ENCODE results near the gene WARS2. TPM values are rescaled to one million over a fixed set of nuclear protein-coding genes. Genes with fewer than 3 reads are reported as not detected.

WARS2 gene
- total RNA-seq, 2 experiments from 2014 or later = 9.7 to 11.1 TPM

- Mint-ChIP-seq H3K9me3 (peaks cover 6% of the 10 kb centered on the region), H3K4me3 (no peak overlapping the region), H3K4me1 (no peaks in the 10 kb centered on the region), H3K27me3 (no peaks in the 10 kb centered on the region), H3K27ac (no peak overlapping the region), H3K36me3 (ENCODE audit: low read depth) (peaks cover 13% of the 10 kb centered on the region)
- CTCF ChIA-PET = no interaction called here
- DNase-seq = no peak
- POLR2A ChIA-PET = no interaction called here
Observed at GRCh38 chr1:119068427-119068826, 72.0 kb downstream of the WARS2 start.

DNA sequence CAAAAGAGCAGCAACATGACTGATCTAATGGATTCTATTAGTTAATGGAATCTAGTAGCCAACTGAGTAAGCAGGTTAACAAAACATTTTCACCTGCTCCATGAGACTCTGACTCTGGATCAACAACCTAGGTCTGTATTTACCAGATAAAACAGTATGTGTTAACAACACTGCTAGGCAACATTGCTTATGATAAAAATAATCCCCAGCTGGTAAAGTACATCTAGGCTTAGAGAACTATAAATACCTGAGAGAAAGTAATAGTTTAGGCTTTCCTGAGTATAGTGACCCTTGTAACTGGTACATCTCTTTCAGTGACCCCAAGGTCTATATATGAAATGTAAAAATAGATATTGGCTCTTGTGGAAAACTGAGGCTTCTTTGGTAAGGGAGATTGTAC is 78.8 kb downstream of the WARS2 start:
- Mint-ChIP-seq H3K4me3 (no peak overlapping the region), H3K36me3 (ENCODE audit: low read depth) (peaks cover 5% of the 10 kb centered on the region), H3K4me1 (no peaks in the 10 kb centered on the region), H3K27me3 (no peaks in the 10 kb centered on the region), H3K9me3 (peaks cover 5% of the 10 kb centered on the region), H3K27ac (no peak overlapping the region)
- CTCF ChIA-PET = no interaction called here
- DNase-seq = no peak
- POLR2A ChIA-PET = no interaction called here

DNA sequence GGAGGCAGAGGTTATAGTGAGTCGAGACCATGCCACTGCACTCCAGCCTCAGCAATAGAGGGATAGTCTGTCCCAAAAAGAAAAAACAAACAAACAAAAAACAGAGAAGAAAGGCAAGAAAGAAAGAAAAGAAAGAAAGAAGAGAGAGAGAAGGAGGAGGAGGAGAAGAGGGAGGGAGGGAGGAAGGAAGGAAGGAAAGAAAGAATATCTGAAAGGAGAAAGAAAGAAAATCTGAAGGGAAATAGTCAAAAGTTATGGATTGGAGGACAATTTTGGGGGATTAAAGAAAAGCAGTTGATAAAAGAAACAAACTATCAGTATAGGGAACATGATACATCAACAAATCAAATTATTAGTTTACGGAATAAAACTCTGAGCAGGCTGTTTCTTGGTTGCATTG is 84.9 kb downstream of the WARS2 start:
- no peaks in the 10 kb centered on the region for H3K4me1 Mint-ChIP-seq
- ChIA-PET POLR2A (no interaction called here), CTCF (no interaction called here)
- H3K27me3 Mint-ChIP-seq = no peaks in the 10 kb centered on the region
- no peaks in the 10 kb centered on the region for H3K36me3 Mint-ChIP-seq (ENCODE audit: low read depth)
- DNase-seq = no peak
- no peak overlapping the region for H3K27ac Mint-ChIP-seq
- H3K9me3 Mint-ChIP-seq = peaks cover 5% of the 10 kb centered on the region
- no peak overlapping the region for H3K4me3 Mint-ChIP-seq

GRCh38 chr1:119053917-119054316 is 86.5 kb downstream of the WARS2 start:
- no peaks in the 10 kb centered on the region for H3K36me3 Mint-ChIP-seq (ENCODE audit: low read depth)
- no peaks in the 10 kb centered on the region for H3K27me3 Mint-ChIP-seq
- DNase-seq = no peak
- H3K4me1 Mint-ChIP-seq = no peaks in the 10 kb centered on the region
- ChIA-PET CTCF (no interaction called here), POLR2A (no interaction called here)
- H3K9me3 Mint-ChIP-seq = no peaks in the 10 kb centered on the region
- H3K27ac Mint-ChIP-seq = no peak overlapping the region
- H3K4me3 Mint-ChIP-seq = no peak overlapping the region

DNA sequence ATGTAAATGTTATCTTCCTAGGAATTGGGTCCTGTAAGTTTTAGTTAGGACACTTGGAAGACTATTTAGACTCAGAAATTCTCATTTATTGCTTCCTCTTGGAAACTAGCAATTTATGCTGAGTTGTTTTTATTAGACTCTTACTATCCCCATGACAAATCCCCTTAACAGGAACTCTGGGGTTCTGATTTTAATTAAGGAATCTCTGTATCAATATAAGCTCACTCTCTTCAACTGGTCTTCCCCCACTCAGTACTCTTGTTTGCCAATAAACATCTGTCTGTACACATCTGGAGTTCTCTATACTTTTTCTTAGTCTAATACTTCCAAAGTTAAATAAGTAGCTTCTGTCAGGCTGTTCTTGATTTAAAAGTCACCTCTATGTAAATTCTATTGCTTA is 88.2 kb downstream of the WARS2 start:
- Mint-ChIP-seq H3K4me3 (no peak overlapping the region), H3K9me3 (no peaks in the 10 kb centered on the region), H3K27ac (no peak overlapping the region), H3K36me3 (ENCODE audit: low read depth) (no peaks in the 10 kb centered on the region), H3K27me3 (no peaks in the 10 kb centered on the region), H3K4me1 (no peaks in the 10 kb centered on the region)
- DNase-seq = no peak
- ChIA-PET CTCF (no interaction called here), POLR2A (no interaction called here)

DNA sequence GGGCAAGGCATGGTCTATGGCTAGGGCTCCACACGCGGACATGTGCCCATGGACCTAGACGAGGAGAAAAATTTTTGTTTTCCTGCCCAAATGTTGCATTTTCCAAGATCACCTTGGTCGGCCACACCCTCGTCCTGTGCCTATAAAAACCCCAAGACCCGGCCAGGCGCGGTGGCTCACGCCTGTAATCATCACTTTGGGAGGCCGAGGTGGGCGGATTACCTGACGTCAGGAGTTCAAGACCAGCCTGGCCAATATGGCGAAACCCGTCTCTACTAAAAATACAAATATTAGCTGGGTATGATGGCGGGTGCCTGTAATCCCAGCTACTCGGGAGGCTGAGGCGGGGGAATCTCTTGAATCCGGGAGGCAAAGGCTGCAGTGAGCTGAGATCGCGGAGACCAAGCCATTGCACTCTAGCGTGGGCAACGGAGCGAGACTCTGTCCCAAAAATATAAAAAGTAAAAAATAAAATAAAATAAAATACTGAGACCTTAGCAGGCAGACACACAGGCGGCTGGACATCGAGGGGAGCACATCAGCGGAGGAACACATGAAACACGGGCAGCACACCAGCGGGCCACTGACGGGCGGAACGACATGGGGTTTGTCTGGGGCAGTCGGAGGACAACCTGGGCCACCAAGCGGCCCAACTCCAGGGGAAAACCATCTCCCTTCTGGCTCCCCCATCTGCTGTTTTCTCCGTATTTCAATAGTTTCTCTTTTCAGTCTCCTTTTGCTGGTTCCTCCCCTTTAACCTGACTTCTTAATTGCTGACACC is 91.6 kb downstream of the WARS2 start:
- DNase-seq = no peak
- H3K36me3 Mint-ChIP-seq (ENCODE audit: low read depth) = no peaks in the 10 kb centered on the region
- no peaks in the 10 kb centered on the region for H3K27me3 Mint-ChIP-seq
- CTCF ChIA-PET = no interaction called here
- POLR2A ChIA-PET = no interaction called here
- no peak overlapping the region for H3K4me3 Mint-ChIP-seq
- no peaks in the 10 kb centered on the region for H3K9me3 Mint-ChIP-seq
- H3K27ac Mint-ChIP-seq = no peak overlapping the region
- H3K4me1 Mint-ChIP-seq = no peaks in the 10 kb centered on the region

DNA sequence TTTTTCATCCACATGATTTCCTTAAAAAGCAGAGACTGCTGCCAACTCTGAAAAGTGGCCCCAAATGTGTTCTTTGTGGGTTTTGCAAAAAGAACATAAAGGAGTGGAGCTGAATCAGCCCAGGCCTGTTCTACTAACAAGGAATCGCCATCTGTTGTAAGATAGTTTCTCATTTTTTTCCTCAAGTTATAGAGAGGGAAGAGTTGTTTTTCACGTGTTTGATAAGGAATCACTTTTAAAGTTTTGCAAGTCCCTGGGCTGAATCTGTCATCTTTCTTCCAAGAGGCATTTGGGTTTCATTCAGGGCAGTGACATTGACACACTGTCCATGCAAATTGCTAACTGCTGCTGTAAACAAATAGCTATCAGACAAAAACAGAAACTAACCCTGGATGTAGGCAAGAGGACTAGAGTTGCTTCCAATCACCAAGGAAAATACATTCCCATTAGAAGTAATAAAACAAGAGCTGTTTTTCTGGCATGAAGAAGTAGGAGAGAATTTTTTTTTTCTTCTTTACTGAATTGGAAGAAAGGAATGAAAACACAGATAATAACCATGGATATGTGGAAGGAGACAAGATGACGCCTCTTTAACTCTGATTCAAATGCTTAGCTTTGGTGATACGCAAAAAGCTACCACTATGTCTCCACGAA is 93.5 kb downstream of the WARS2 start:
- Mint-ChIP-seq H3K9me3 (no peaks in the 10 kb centered on the region), H3K36me3 (ENCODE audit: low read depth) (no peaks in the 10 kb centered on the region), H3K27me3 (no peaks in the 10 kb centered on the region), H3K4me1 (no peaks in the 10 kb centered on the region), H3K4me3 (no peak overlapping the region), H3K27ac (no peak overlapping the region)
- no peak for DNase-seq
- POLR2A ChIA-PET = no interaction called here
- CTCF ChIA-PET = interaction anchor here (0.6 kb wide), 1 partner anchor 79 kb away, joined by 3 read pairs; no protein-coding TSS in a partner anchor

DNA sequence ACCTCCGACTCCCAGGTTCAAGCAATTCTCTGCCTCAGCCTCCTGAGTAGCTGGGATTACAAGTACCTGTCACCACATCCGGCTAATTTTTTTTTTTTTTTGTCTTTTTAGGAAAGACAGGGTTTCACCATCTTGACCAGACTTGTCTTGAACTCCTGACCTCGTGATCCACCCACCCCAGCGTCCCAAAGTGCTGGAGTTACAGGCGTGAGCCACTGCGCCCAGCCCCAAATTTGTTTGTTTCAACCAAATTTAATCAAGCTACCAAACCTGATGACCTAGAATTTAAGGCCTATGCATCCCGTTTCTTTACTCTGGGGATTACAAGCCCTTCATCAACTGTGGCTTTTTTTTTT is 94.0 kb downstream of the WARS2 start:
- POLR2A ChIA-PET = no interaction called here
- CTCF ChIA-PET = no interaction called here
- no peaks in the 10 kb centered on the region for H3K36me3 Mint-ChIP-seq (ENCODE audit: low read depth)
- H3K4me1 Mint-ChIP-seq = no peaks in the 10 kb centered on the region
- H3K9me3 Mint-ChIP-seq = no peaks in the 10 kb centered on the region
- H3K4me3 Mint-ChIP-seq = no peak overlapping the region
- H3K27ac Mint-ChIP-seq = no peak overlapping the region
- no peaks in the 10 kb centered on the region for H3K27me3 Mint-ChIP-seq
- no peak for DNase-seq

DNA sequence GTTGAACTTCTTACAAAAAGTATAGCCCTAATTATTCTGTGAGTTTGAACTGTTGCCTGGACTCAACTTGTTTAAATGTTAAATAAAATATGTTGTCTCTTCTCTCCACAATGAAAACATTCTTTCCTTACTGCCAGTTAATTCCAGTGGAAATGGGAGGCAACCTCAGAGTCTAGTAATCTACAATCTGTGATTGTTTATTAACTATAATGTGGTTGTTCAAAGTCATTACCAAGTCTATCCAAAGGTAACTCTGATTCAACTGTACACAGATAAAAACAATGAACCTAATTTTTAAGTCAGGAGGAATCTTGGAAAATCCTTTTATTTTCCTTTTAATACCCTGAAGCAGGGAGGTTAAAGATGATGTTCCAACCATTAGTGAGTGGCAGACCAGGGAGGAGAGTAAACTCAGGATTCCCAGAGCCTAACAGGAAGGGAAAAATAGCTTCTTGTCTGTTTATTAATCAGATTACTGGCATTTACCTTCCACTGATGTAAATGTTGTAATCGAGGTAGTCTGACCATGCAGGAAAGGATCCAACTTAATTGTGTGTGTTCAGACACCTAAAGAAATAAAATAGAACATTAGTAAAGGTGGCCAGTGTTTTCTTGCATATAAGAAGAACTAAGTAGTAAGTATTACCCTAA is 95.2 kb downstream of the WARS2 start:
- no peaks in the 10 kb centered on the region for H3K9me3 Mint-ChIP-seq
- POLR2A ChIA-PET = no interaction called here
- CTCF ChIA-PET = no interaction called here
- no peak for DNase-seq
- H3K4me3 Mint-ChIP-seq = no peak overlapping the region
- no peaks in the 10 kb centered on the region for H3K4me1 Mint-ChIP-seq
- no peaks in the 10 kb centered on the region for H3K36me3 Mint-ChIP-seq (ENCODE audit: low read depth)
- H3K27me3 Mint-ChIP-seq = no peaks in the 10 kb centered on the region
- no peak overlapping the region for H3K27ac Mint-ChIP-seq

GRCh38 chr1:119040906-119041305 is 99.5 kb downstream of the WARS2 start:
- no peaks in the 10 kb centered on the region for H3K4me1 Mint-ChIP-seq
- CTCF ChIA-PET = no interaction called here
- no peak overlapping the region for H3K27ac Mint-ChIP-seq

DNA sequence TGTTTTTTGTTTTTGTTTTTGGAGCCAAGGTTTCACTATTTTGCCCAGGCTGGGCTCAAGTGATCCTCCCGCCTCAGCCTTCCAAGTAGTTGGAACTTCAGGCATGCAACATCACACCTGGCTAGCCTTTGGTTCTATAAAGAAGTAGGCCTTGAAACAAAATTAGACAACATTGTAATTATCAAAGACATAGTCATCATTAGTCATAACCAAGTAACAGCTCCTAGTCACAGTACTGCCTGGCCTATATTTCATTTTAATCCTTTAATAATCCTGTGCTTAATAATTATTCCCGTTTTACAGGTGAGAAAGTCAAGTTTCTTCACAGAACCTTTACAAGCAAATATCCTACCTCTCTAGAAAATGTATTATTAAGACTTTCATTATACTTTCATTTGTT is 100.0 kb downstream of the WARS2 start:
- no peaks in the 10 kb centered on the region for H3K36me3 Mint-ChIP-seq (ENCODE audit: low read depth)
- DNase-seq = no peak
- POLR2A ChIA-PET = no interaction called here
- H3K27me3 Mint-ChIP-seq = no peaks in the 10 kb centered on the region
- H3K4me1 Mint-ChIP-seq = no peaks in the 10 kb centered on the region
- H3K4me3 Mint-ChIP-seq = no peak overlapping the region
- no peak overlapping the region for H3K27ac Mint-ChIP-seq
- CTCF ChIA-PET = no interaction called here
- no peaks in the 10 kb centered on the region for H3K9me3 Mint-ChIP-seq

More at GRCh38 chr1:119040906-119041305, 99.5 kb downstream of the WARS2 start:
- Mint-ChIP-seq H3K9me3 (no peaks in the 10 kb centered on the region), H3K4me3 (no peak overlapping the region), H3K36me3 (ENCODE audit: low read depth) (no peaks in the 10 kb centered on the region), H3K27me3 (no peaks in the 10 kb centered on the region)
- POLR2A ChIA-PET = no interaction called here
- DNase-seq = no peak

- Mint-ChIP-seq H3K4me1 (no peaks in the 10 kb centered on the region), H3K27me3 (no peaks in the 10 kb centered on the region), H3K36me3 (ENCODE audit: low read depth) (no peaks in the 10 kb centered on the region), H3K27ac (no peak overlapping the region), H3K4me3 (no peak overlapping the region), H3K9me3 (no peaks in the 10 kb centered on the region)
- CTCF ChIA-PET = no interaction called here
- DNase-seq = no peak
- POLR2A ChIA-PET = no interaction called here
Observed at GRCh38 chr1:119038363-119038762, 102.1 kb downstream of the WARS2 start.

- H3K9me3 Mint-ChIP-seq = peaks cover 2% of the 10 kb centered on the region
Observed at GRCh38 chr1:119034359-119034758, 106.1 kb downstream of the WARS2 start.

DNA sequence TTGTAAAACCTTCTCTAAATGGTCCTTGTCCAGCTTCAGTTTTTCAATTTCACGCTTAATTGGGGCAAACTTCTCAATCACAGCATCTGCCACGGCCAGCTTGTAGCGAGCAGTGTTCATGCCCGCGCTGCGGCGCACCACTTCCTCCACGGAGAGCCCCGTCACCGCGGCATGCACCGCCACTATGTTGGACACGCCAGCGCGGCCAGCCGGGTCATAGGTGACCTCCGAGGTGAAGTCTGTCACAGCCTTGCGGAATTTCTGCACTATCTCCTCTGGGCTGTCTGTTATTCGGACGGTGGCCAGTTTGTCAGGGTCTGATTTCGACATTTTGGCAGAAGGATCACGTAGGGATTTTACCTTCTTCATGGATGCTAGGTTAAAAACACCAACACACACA is 107.5 kb downstream of the WARS2 start:
- POLR2A ChIA-PET = no interaction called here
- H3K4me3 Mint-ChIP-seq = no peak overlapping the region
- H3K27me3 Mint-ChIP-seq = no peaks in the 10 kb centered on the region
- no peaks in the 10 kb centered on the region for H3K4me1 Mint-ChIP-seq
- H3K36me3 Mint-ChIP-seq (ENCODE audit: low read depth) = peaks cover 6% of the 10 kb centered on the region
- DNase-seq = no peak
- no peak overlapping the region for H3K27ac Mint-ChIP-seq
- H3K9me3 Mint-ChIP-seq = peaks cover 2% of the 10 kb centered on the region
- CTCF ChIA-PET = no interaction called here

More at GRCh38 chr1:119034359-119034758, 106.1 kb downstream of the WARS2 start:
- Mint-ChIP-seq H3K4me3 (no peak overlapping the region), H3K27ac (no peak overlapping the region), H3K36me3 (ENCODE audit: low read depth) (peaks cover 6% of the 10 kb centered on the region), H3K27me3 (no peaks in the 10 kb centered on the region), H3K4me1 (no peaks in the 10 kb centered on the region)
- CTCF ChIA-PET = interaction anchor here (0.5 kb wide), 1 partner anchor 407 kb away, joined by 3 read pairs; no protein-coding TSS in a partner anchor
- POLR2A ChIA-PET = no interaction called here
- no peak for DNase-seq

All from activated CD4-positive, alpha-beta memory T cell treated with anti-CD3 and anti-CD28 coated beads, Interleukin-2, amount 10 ng/mL, durations not matched to agents 7 days and 5 days (primary cell).